Measurements from ENCODE around the gene MAPK6. TPM values are rescaled to one million over a fixed set of nuclear protein-coding genes. Genes with fewer than 3 reads are reported as not detected.

The MAPK6 gene
- total and polyA plus RNA-seq, 9 of the 15 experiments (the other 6 are each of a cell fraction or from before 2014, with no cell fraction given): 28.5 to 97.1 (median 74.0) TPM

DNA sequence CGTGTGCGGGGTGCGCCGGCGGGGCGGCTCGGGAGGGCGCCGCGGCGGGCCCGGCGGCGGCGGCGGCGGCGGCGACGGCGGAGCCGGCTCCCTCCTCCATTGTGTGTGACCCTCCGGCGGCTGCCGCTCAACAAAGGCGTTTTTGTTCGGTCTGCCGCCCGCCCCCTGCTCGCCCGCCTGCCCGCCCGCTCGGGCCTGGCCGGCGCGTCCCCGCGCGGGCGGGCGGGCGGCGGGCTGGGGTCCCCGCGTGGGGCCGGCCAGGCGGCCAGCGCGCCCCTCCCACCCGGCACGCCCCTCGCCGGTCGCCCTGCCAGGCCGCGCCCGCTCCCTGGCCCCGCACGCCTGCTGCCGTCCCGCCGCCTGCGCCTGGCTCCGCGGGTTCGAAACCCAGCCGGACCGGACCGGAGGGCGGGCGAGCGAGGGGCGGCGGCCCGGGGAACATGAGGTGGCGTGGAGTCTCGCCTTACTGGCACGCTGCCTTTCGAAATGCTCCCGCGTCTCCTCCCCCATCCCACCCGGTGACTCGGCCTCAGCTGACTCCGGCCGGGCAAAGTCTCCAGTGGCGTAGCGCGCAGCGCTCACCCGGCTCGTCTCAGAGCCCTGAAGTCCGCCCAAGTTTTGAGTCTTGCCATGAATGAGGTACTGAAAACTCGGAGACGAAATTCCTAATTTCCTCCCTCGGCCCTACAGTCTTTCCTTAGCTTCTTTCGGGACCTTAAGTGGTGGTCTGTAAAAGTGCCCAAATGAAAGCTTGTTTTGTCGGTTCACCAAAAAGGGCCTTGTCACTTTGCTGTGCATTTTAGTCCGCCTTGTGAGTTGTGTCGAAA is 588 bp downstream of the MAPK6 start (continued):
- TF ChIP-seq AFF4 (CRISPR knock-in tag; IDR thresholded peaks at IDR 0.05) (peak; percentile 81; the same call in 1 of the 2 replicates), ZNF512 (tag; IDR thresholded peaks at IDR 0.05) (no peak), POLR2H (tag; IDR thresholded peaks at IDR 0.05; ENCODE audit: low read depth) (peak; percentile 57; the same call in 1 of the 2 replicates), POLR2B (IDR thresholded peaks at IDR 0.05; ENCODE audit: low read depth, partially characterized antibody) (peak; percentile 57), CTBP1 (IDR thresholded peaks at IDR 0.05; ENCODE audit: borderline replicate concordance) (peak; percentile 62; the same call in 1 of the 2 replicates), CEBPB (tag; IDR thresholded peaks at IDR 0.05) (peak; percentile 36; the same call in 1 of the 2 replicates), ZC3H8 (IDR thresholded peaks at IDR 0.05) (no peak), ZNF551 (CRISPR knock-in tag; IDR thresholded peaks at IDR 0.05) (no peak), SMARCE1 (IDR thresholded peaks at IDR 0.05) (0 out of 2 replicates have a peak, but pooled peaks have one; percentile 20), VEZF1 (CRISPR knock-in tag; IDR thresholded peaks at IDR 0.05) (peak; percentile 70; the same call in 1 of the 2 replicates), ESRRA (IDR thresholded peaks at IDR 0.05; ENCODE audit: borderline replicate concordance, low read depth) (no peak)
- TF ChIP-seq, protein P1, sequence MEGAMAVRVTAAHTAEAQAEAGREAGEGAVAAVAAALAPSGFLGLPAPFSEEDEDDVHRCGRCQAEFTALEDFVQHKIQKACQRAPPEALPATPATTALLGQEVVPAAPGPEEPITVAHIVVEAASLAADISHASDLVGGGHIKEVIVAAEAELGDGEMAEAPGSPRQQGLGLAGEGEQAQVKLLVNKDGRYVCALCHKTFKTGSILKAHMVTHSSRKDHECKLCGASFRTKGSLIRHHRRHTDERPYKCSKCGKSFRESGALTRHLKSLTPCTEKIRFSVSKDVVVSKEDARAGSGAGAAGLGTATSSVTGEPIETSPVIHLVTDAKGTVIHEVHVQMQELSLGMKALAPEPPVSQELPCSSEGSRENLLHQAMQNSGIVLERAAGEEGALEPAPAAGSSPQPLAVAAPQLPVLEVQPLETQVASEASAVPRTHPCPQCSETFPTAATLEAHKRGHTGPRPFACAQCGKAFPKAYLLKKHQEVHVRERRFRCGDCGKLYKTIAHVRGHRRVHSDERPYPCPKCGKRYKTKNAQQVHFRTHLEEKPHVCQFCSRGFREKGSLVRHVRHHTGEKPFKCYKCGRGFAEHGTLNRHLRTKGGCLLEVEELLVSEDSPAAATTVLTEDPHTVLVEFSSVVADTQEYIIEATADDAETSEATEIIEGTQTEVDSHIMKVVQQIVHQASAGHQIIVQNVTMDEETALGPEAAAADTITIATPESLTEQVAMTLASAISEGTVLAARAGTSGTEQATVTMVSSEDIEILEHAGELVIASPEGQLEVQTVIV (CRISPR knock-in tag; IDR thresholded peaks at IDR 0.05; ENCODE audit: borderline replicate concordance): no peak
- TF ChIP-seq, protein P2, sequence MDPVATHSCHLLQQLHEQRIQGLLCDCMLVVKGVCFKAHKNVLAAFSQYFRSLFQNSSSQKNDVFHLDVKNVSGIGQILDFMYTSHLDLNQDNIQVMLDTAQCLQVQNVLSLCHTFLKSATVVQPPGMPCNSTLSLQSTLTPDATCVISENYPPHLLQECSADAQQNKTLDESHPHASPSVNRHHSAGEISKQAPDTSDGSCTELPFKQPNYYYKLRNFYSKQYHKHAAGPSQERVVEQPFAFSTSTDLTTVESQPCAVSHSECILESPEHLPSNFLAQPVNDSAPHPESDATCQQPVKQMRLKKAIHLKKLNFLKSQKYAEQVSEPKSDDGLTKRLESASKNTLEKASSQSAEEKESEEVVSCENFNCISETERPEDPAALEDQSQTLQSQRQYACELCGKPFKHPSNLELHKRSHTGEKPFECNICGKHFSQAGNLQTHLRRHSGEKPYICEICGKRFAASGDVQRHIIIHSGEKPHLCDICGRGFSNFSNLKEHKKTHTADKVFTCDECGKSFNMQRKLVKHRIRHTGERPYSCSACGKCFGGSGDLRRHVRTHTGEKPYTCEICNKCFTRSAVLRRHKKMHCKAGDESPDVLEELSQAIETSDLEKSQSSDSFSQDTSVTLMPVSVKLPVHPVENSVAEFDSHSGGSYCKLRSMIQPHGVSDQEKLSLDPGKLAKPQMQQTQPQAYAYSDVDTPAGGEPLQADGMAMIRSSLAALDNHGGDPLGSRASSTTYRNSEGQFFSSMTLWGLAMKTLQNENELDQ (CRISPR knock-in tag; IDR thresholded peaks at IDR 0.05; ENCODE audit: borderline replicate concordance): no peak

Data from K562 (cell line).